Smooth muscle cell (in vitro differentiated cells): ENCODE data around the gene MAP3K14. TPM values are rescaled to one million over a fixed set of nuclear protein-coding genes. Genes with fewer than 3 reads are reported as not detected.

Experiments
- DNase-seq: peaks from one replicate; lab custom pipeline; 2025; ENCODE audit not compliant: unreplicated experiment; lab: John Stamatoyannopoulos, UW
- H2AFZ ChIP-seq: fragments of 200-600 bp; sonication (generic); 2 replicates; pipeline ENCODE4 v1.6.0; 2016; ENCODE audit warnings: antibody characterized with exemption, low read depth, mild to moderate bottlenecking
- H3F3A ChIP-seq: fragments of 200-600 bp; sonication (generic); 2 replicates; pipeline ENCODE4 v1.6.0; 2017; ENCODE audit warnings: antibody characterized with exemption, low read depth
- H3K27ac ChIP-seq: fragments of 200-600 bp; sonication (generic); 2 replicates; pipeline ENCODE4 v1.5.1; 2016; ENCODE audit warnings: low read depth, mild to moderate bottlenecking
- H3K27me3 ChIP-seq: fragments of 200-600 bp; sonication (generic); 2 replicates; pipeline ENCODE4 v1.6.1; 2016; ENCODE audit warnings: low read depth, mild to moderate bottlenecking
- H3K36me3 ChIP-seq: fragments of 200-600 bp; sonication (generic); 2 replicates; pipeline ENCODE4 v1.5.1; 2016; ENCODE audit warnings: low read depth
- H3K4me1 ChIP-seq: fragments of 200-600 bp; sonication (generic); 2 replicates; pipeline ENCODE4 v1.5.1; 2016; ENCODE audit warnings: low read depth
- H3K4me2 ChIP-seq: fragments of 200-600 bp; sonication (generic); 2 replicates; pipeline ENCODE4 v1.6.0; 2016; ENCODE audit warnings: mild to moderate bottlenecking
- H3K4me3 ChIP-seq: fragments of 200-600 bp; sonication (generic); 2 replicates; pipeline ENCODE4 v1.5.1; 2016; ENCODE audit warnings: mild to moderate bottlenecking
- H3K79me2 ChIP-seq: fragments of 200-600 bp; sonication (generic); 2 replicates; pipeline ENCODE4 v1.6.0; 2016; ENCODE audit warnings: low read depth, mild to moderate bottlenecking
- H3K9ac ChIP-seq: fragments of 200-600 bp; sonication (generic); 2 replicates; pipeline ENCODE4 v1.6.0; 2016; ENCODE audit warnings: low read depth
- H3K9me3 ChIP-seq: fragments of 200-600 bp; sonication (generic); replicated peaks from 2 replicates; pipeline ENCODE4 v1.5.1; 2016; ENCODE audit warnings: low read depth
- H4K20me1 ChIP-seq: fragments of 200-600 bp; sonication (generic); 2 replicates; pipeline ENCODE4 v1.6.0; 2016; ENCODE audit warnings: low read depth
- CTCF ChIP-seq: fragments of 200-600 bp; sonication (generic); IDR thresholded peaks from 2 replicates; pipeline ENCODE4 v1.5.1; 2017; ENCODE audit warnings: borderline replicate concordance, mild to moderate bottlenecking, antibody characterized with exemption; ENCODE audit not compliant: insufficient read depth, poor library complexity, severe bottlenecking
- WGBS: methylation state at CpG from one replicate; pipeline ENCODE4 v1.1.7; 2016; ENCODE audit warnings: low lambda C conversion rate; 5-methylcytosine and 5-hydroxymethylcytosine counted together
- polyA plus RNA-seq: library from polyadenylated mRNA; unstranded; fragments of >200 nt; fragmentation: Nextera tagmentation; extraction: Ambion mirVana; gene quantifications from 2 replicates; pipeline ENCODE4 v1.2.1, GENCODE V29; 2016
- total RNA-seq: library from RNA; depleted of rRNA; stranded (reverse); fragments of >200 nt; gene quantifications from 2 replicates; pipeline ENCODE4 v1.2.3, GENCODE V29; 2014

MAP3K14 gene
- total and polyA plus RNA-seq, 2 experiments from 2014 or later = 1.7 to 1.8 TPM

- peaks cover 27% of the 10 kb centered on the region for H3K79me2 ChIP-seq
- H3K27me3 ChIP-seq = no peaks in the 10 kb centered on the region
- no peaks in the 10 kb centered on the region for H3K9me3 ChIP-seq
- peaks cover 19% of the 10 kb centered on the region for H3F3A ChIP-seq
- H2AFZ ChIP-seq = no peak overlapping the region
- no peak overlapping the region for H3K4me3 ChIP-seq
- peak overlapping the region; percentile 78 for H3K27ac ChIP-seq
- no peak for TF ChIP-seq CTCF
- H3K9ac ChIP-seq = no peak overlapping the region
- H3K4me1 ChIP-seq = peaks cover 10% of the 10 kb centered on the region
- WGBS = 82% methylated on average over 7 of the region's 7 CpGs
- H3K36me3 ChIP-seq = no peaks in the 10 kb centered on the region
- peak overlapping the region; percentile 23 for H3K4me2 ChIP-seq
- no peak for DNase-seq
- H4K20me1 ChIP-seq = peaks cover 25% of the 10 kb centered on the region
Measured at GRCh38 chr17:45318561-45319230, 1.9 kb upstream of the MAP3K14 start.

GRCh38 chr17:45317111-45317928 lies 500 bp upstream of the MAP3K14 start:
- peaks cover 10% of the 10 kb centered on the region for H3K4me1 ChIP-seq
- no peaks in the 10 kb centered on the region for H3K9me3 ChIP-seq
- peaks cover 39% of the 10 kb centered on the region for H3K79me2 ChIP-seq
- H4K20me1 ChIP-seq = peaks cover 39% of the 10 kb centered on the region
- peaks cover 24% of the 10 kb centered on the region for H3F3A ChIP-seq
- peak overlapping the region; percentile 75 for H3K9ac ChIP-seq
- no peaks in the 10 kb centered on the region for H3K27me3 ChIP-seq
- H3K36me3 ChIP-seq = no peaks in the 10 kb centered on the region
- peak overlapping the region; percentile 80 for H3K4me3 ChIP-seq
- peak overlapping the region; percentile 92 for H3K4me2 ChIP-seq
- H3K27ac ChIP-seq = peak overlapping the region; percentile 92
- 2% methylated on average over 53 of the region's 54 CpGs for WGBS
- TF ChIP-seq CTCF = no peak
- peak overlapping the region; percentile 61 for H2AFZ ChIP-seq
- peak; percentile 100 for DNase-seq

GRCh38 chr17:45315648-45316433 lies 979 bp downstream of the MAP3K14 start:
- Histone ChIP-seq H3K4me2 (peak overlapping the region; percentile 93), H3K27me3 (no peaks in the 10 kb centered on the region), H3K79me2 (peaks cover 44% of the 10 kb centered on the region), H3K9me3 (no peaks in the 10 kb centered on the region), H3K9ac (peak overlapping the region; percentile 68), H3K4me1 (peaks cover 15% of the 10 kb centered on the region), H3K4me3 (peak overlapping the region; percentile 80), H3K36me3 (no peaks in the 10 kb centered on the region), H3F3A (peaks cover 24% of the 10 kb centered on the region), H2AFZ (no peak overlapping the region), H3K27ac (peak overlapping the region; percentile 92), H4K20me1 (peaks cover 54% of the 10 kb centered on the region)
- no peak for DNase-seq
- no peak for TF ChIP-seq CTCF
- 19% methylated on average over 13 of the region's 13 CpGs for WGBS
